Esophagus muscularis mucosa (tissue), 4 donors: Measurements from ENCODE around the gene KIF19. TPM values are rescaled to one million over a fixed set of nuclear protein-coding genes. Genes with fewer than 3 reads are reported as not detected.

Experiments used
- DNase-seq: peaks from one replicate; pipeline ENCODE4 v3.0.0-alpha.2; 2017; ENCODE audit errors: extremely low spot score
- H3K27ac ChIP-seq, 4 donors: fragments of 200-600 bp; sonication (generic); replicated peaks in 1 of 4; 1 replicate in 3 of 4; 2 replicates in 1 of 4; pipeline ENCODE4 v1.5.1; 2016 to 2019; ENCODE audit warnings: mild to moderate bottlenecking in 1 of 4
- H3K27me3 ChIP-seq, 4 donors: fragments of 200-600 bp; sonication (generic); one replicate each; pipeline versions ENCODE4 v1.5.1 to v1.6.0; 2016 to 2019
- H3K36me3 ChIP-seq, 4 donors: fragments of 200-600 bp; sonication (generic); one replicate each; pipeline ENCODE4 v1.5.1; 2016 to 2019
- H3K4me1 ChIP-seq, 4 donors: fragments of 200-600 bp; sonication (generic); one replicate each; pipeline ENCODE4 v1.5.1; 2016 to 2019
- H3K4me3 ChIP-seq, 4 donors: fragments of 200-600 bp; sonication (generic); 1 replicate in 2 of 4; 2 replicates in 2 of 4; pipeline ENCODE4 v1.5.1; 2016 to 2019; ENCODE audit warnings: mild to moderate bottlenecking in 4 of 4, moderate library complexity in 1 of 4
- H3K9me3 ChIP-seq, 4 donors: fragments of 200-600 bp; sonication (generic); 1 replicate in 3 of 4; 2 replicates in 1 of 4; pipeline ENCODE4 v1.5.1; 2016 to 2019
- EP300 ChIP-seq: sonication (generic); formaldehyde crosslinking; IDR thresholded peaks from one replicate; pipeline ENCODE4 v1.6.1; 2017; ENCODE audit warnings: antibody characterized with exemption
- POLR2A ChIP-seq: fragments of 450-650 bp; IDR thresholded peaks from one replicate; pipeline ENCODE4 v1.6.1; 2017; ENCODE audit warnings: antibody characterized with exemption, moderate library complexity, mild to moderate bottlenecking, low read depth
- POLR2AphosphoS5 ChIP-seq, 2 donors: sonication (generic); formaldehyde crosslinking; IDR thresholded peaks; one replicate each; pipeline ENCODE4 v1.6.1; 2017; ENCODE audit warnings: antibody characterized with exemption in 2 of 2
- WGBS: methylation state at CpG from one replicate; pipeline ENCODE4 v1.1.5; 2018; 5-methylcytosine and 5-hydroxymethylcytosine counted together
- intact Hi-C: fragments of 100-400 bp; cut with DNase I; formaldehyde crosslinking; loops from one replicate; pipeline ENCODE4 v1.15.1; 2023
- total RNA-seq, 4 donors: library from RNA; depleted of rRNA; stranded (reverse); fragments of >200 nt; gene quantifications; one replicate each; pipeline versions ENCODE4 v1.1.0 to v1.2.1, GENCODE V29; 2016
- TF ChIP-seq, protein P1 (sequence below), 3 experiments: fragments of 200-600 bp in 2 of 3; fragments of 450-650 bp in 1 of 3; sonication (generic) in 2 of 3; IDR thresholded peaks; one replicate each; pipeline ENCODE4 v1.5.1; 2017 to 2019; ENCODE audit warnings: antibody characterized with exemption in 3 of 3, mild to moderate bottlenecking in 2 of 3, moderate library complexity in 1 of 3

KIF19 gene
- total RNA-seq, 4 donors from 2014 or later = under 0.01 to 3.8 (median 1.3) TPM

DNA sequence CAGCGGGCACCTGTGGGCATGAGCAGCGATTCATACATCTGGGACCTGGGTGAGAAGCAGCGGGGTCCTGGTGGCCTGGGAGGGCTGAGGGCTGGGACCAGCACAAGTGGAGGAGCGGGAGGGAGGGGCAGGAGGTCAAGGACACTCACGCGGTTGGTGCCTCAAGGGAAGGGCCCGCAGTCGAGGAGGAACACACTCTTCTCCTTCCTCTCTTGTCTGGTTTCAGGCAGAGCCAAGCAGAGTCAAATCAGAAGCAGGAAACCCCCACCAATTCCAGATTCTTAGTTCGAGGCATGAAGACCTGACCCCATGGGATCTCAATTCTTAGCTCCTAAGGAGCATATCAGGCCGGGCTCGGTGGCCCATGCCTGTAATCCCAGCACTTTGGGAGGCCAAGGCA is 36.3 kb upstream of the KIF19 start:
- TF ChIP-seq POLR2A (no peak), EP300 (no peak)
- Histone ChIP-seq H3K27me3 (peaks cover 0 to 7% (median 0%) of the 10 kb centered on the region in 4 donors), H3K9me3 (no peaks in the 10 kb centered on the region), H3K27ac (no peak overlapping the region), H3K4me3 (no peak overlapping the region), H3K4me1 (peaks cover 0 to 6% (median 2%) of the 10 kb centered on the region in 4 donors), H3K36me3 (no peaks in the 10 kb centered on the region)
- 71% methylated on average over 10 of the region's 11 CpGs for WGBS
- no peak for DNase-seq
- intact Hi-C loops = no loop called here

DNA sequence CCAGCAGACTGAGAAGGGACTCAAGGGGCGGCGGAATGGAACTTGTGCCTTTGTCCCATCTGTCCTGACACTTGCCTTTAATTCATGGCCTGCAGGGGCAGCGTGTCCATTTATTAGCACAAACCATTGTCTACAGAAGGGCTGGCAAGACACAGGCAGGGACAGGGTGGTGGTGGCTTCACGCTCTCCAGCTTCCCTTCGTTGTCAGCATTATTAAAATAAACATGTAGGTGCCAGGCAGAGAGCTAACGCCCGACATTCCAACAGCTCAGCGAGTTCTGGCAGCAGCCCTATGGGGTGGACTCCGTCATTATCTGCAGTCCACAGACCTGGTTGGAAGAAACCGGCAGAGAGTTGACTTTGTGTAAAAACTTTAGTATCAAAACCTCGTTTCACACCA is 35.7 kb upstream of the KIF19 start:
- H3K27me3 ChIP-seq = peaks cover 0 to under 1% (median 0%) of the 10 kb centered on the region in 4 donors
- H3K9me3 ChIP-seq = no peaks in the 10 kb centered on the region
- no peaks in the 10 kb centered on the region for H3K36me3 ChIP-seq
- DNase-seq = no peak
- no peak overlapping the region for H3K4me3 ChIP-seq
- H3K27ac ChIP-seq = no peak overlapping the region
- intact Hi-C loops = no loop called here
- no peaks in the 10 kb centered on the region for H3K4me1 ChIP-seq
- 73% methylated on average over 9 of the region's 11 CpGs for WGBS
- TF ChIP-seq POLR2A (no peak), POLR2AphosphoS5 (IDR thresholded peaks at IDR 0.05) (no peak), EP300 (no peak)
- TF ChIP-seq, protein P1, sequence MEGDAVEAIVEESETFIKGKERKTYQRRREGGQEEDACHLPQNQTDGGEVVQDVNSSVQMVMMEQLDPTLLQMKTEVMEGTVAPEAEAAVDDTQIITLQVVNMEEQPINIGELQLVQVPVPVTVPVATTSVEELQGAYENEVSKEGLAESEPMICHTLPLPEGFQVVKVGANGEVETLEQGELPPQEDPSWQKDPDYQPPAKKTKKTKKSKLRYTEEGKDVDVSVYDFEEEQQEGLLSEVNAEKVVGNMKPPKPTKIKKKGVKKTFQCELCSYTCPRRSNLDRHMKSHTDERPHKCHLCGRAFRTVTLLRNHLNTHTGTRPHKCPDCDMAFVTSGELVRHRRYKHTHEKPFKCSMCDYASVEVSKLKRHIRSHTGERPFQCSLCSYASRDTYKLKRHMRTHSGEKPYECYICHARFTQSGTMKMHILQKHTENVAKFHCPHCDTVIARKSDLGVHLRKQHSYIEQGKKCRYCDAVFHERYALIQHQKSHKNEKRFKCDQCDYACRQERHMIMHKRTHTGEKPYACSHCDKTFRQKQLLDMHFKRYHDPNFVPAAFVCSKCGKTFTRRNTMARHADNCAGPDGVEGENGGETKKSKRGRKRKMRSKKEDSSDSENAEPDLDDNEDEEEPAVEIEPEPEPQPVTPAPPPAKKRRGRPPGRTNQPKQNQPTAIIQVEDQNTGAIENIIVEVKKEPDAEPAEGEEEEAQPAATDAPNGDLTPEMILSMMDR (IDR thresholded peaks at IDR 0.05) = no peak

DNA sequence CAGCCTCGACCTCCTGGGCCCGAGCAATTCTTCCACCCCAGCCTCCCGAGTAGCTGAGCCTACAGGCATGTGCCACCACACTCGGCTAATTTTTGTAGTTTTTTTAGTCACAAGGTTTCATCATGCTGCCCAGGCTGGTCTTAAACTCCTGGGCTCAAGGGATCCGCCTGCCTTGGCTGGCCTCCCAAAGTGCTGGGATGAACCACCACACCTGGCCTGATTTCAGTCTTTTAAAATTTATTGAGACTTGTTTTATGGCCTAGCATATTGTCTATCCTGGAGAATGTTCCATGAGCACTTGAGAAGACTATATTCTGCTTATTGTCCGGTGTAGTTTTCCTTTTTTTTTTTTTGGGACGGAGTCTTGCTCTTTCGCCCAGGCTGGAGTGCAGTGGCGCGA is 33.5 kb upstream of the KIF19 start:
- DNase-seq = no peak
- no peak overlapping the region for H3K27ac ChIP-seq
- H3K36me3 ChIP-seq = no peaks in the 10 kb centered on the region
- TF ChIP-seq POLR2A = no peak
- no peak for TF ChIP-seq POLR2AphosphoS5 (IDR thresholded peaks at IDR 0.05)
- TF ChIP-seq, protein P1 (IDR thresholded peaks at IDR 0.05) = no peak
- TF ChIP-seq EP300 = no peak
- intact Hi-C loops = no loop called here
- peaks cover 0 to 6% (median 0%) of the 10 kb centered on the region in 4 donors for H3K27me3 ChIP-seq
- WGBS = 93% methylated on average over 10 of the region's 10 CpGs
- H3K4me3 ChIP-seq = no peak overlapping the region
- H3K4me1 ChIP-seq = peaks cover 0 to 8% (median 0%) of the 10 kb centered on the region in 4 donors
- H3K9me3 ChIP-seq = no peaks in the 10 kb centered on the region

DNA sequence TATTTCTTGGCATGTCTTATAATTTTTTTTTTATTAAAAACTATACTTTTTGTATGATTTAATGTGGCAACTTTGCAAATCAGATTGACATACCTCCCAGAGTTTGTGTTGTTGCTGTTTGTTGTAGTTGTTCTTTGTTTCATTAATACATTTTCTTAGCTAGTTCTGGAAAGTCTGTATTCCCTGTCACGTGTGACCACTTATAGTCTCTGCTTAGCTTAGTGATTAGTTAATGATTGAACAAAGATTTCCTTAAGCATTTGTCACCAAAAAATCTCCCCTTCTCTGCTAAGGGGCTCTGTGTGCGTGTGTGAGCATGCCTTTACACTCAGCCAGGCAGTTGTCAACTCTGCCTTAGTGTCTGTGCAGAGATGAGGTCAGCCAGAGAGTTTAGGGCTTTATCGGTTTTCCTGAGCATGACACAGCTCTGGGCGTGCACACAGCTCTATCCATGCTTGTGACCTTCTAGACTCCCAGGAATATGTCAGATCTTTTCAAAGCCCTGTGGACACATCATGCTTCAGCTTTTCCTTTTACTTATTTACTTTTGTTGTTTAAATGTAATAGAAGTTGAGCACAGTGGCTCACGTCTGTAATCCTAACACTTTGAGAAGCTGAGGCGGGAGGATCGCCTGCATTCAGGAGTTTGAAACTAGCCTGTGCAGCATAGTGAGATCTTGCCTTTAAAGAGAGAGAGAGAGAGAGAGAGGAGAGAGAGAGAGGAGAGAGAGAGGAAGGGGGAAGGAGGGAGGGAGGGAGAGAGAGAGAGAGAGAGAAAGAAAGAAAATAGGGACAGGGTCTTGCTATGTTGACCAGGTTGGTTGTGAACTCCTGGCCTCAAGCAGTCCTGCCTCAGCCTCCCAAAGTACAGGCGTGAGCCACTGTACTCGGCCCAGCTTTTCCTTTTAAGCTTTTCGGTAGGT is 30.1 kb upstream of the KIF19 start:
- no peak for DNase-seq
- WGBS = 65% methylated on average over 10 of the region's 10 CpGs
- intact Hi-C loops = no loop called here

DNA sequence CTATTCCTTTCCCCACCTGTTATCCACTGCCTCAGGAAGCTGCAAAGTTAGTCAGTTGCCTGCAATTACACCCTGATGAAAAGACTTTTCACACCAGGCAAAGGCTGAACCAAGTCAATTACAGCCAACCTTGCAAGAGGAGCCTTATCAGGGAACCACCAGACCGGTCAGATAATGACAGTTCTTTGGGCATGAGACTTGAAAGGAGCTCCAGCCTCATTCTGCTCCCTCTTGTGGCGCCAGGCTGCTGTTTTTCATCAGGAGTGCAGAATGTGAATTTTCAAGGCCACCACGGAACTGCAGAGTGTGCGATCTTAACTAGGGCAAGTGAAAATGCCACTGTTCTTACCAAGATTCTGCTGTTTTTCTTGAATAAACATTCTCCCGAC is 29.5 kb upstream of the KIF19 start:
- intact Hi-C loops = no loop called here
- 10% methylated on average over 5 of the region's 5 CpGs for WGBS
- Histone ChIP-seq H3K27me3 (peaks cover 0 to 40% (median 0%) of the 10 kb centered on the region in 4 donors), H3K4me1 (peaks cover 0 to 8% (median 0%) of the 10 kb centered on the region in 4 donors), H3K9me3 (no peaks in the 10 kb centered on the region), H3K4me3 (no peak overlapping the region), H3K36me3 (no peaks in the 10 kb centered on the region), H3K27ac (no peak overlapping the region)
- no peak for TF ChIP-seq POLR2A
- TF ChIP-seq POLR2AphosphoS5 (IDR thresholded peaks at IDR 0.05) = no peak
- TF ChIP-seq, protein P1 (IDR thresholded peaks at IDR 0.05) = peak; percentile 38 to 53 (median 49)
- TF ChIP-seq EP300 = no peak
- DNase-seq = no peak

More for the DNA sequence above, 30.1 kb upstream of the KIF19 start:
- peaks cover 0 to 38% (median 0%) of the 10 kb centered on the region in 4 donors for H3K27me3 ChIP-seq
- TF ChIP-seq POLR2A (no peak), EP300 (no peak), POLR2AphosphoS5 (IDR thresholded peaks at IDR 0.05) (no peak)
- TF ChIP-seq, protein P1 (IDR thresholded peaks at IDR 0.05) = no peak
- H3K9me3 ChIP-seq = no peaks in the 10 kb centered on the region
- peaks cover 0 to 8% (median 0%) of the 10 kb centered on the region in 4 donors for H3K4me1 ChIP-seq
- H3K27ac ChIP-seq = no peak overlapping the region
- H3K4me3 ChIP-seq = no peak overlapping the region
- H3K36me3 ChIP-seq = no peaks in the 10 kb centered on the region
